Pancreas (tissue), 10 donors: ENCODE data around the gene STX2. TPM values are rescaled to one million over a fixed set of nuclear protein-coding genes. Genes with fewer than 3 reads are reported as not detected.

Experiments used
- ATAC-seq, 4 donors: fragments of 200-7000 bp; cut with Tn5 transposase; one replicate each; pipeline versions ENCODE4 v1.8.0 to v1.9.1; 2020; ENCODE audit warnings: mild to moderate bottlenecking in 4 of 4, moderate library complexity in 4 of 4
- DNase-seq, 6 donors: peaks; one replicate each; pipeline ENCODE4 v3.0.0-alpha.2; 2020
- FAIRE-seq: peaks from 2 replicates; lab custom pipeline; 2012; peaks lifted over from hg19 to GRCh38; lab: Jason Lieb, UNC
- H3K27ac ChIP-seq, 4 donors: fragments of 200-600 bp; sonication (generic); 1 replicate in 3 of 4; 2 replicates in 1 of 4; pipeline versions ENCODE4 v1.5.0 to v1.8.0; 2020
- H3K27me3 ChIP-seq, 4 donors: fragments of 200-600 bp; one replicate each; pipeline ENCODE4 v1.8.0; 2021
- H3K36me3 ChIP-seq, 3 donors: fragments of 200-600 bp; sonication (generic) in 1 of 3; one replicate each; pipeline versions ENCODE4 v1.5.0 to v1.8.0; 2020 to 2021
- H3K4me1 ChIP-seq, 3 donors: fragments of 200-600 bp; one replicate each; pipeline ENCODE4 v1.8.0; 2021
- H3K4me3 ChIP-seq, 4 donors: fragments of 200-600 bp; sonication (generic) in 2 of 4; one replicate each; pipeline versions ENCODE4 v1.5.0 to v1.8.0; 2020 to 2021
- H3K9me3 ChIP-seq, 4 donors: fragments of 200-600 bp; one replicate each; pipeline ENCODE4 v1.8.0; 2021
- WGBS, 2 donors: extraction: QIAGEN DNeasy Blood & Tissue Kit; methylation state at CpG; one replicate each; pipeline ENCODE4 v1.1.7; 2013; 5-methylcytosine and 5-hydroxymethylcytosine counted together
- intact Hi-C, 3 donors: fragments of 100-400 bp; cut with DNase I; formaldehyde crosslinking; loops; one replicate each; pipeline versions ENCODE4 v1.11.1 to v1.14.2; 2022
- polyA plus RNA-seq, 2 donors: library from polyadenylated mRNA; stranded (reverse); fragments of 200-250 nt; gene quantifications; one replicate each; pipeline ENCODE4 v1.2.3, GENCODE V29; 2013
- total RNA-seq, 6 donors: library from RNA; stranded (reverse); fragmentation: NEBNext Ultra II Directional in 4 of 6; extraction: Animal tissue kit (Norgen Biotek cat#: 25700) in 4 of 6; gene quantifications; one replicate each; pipeline versions ENCODE4 v1.2.1 to v1.2.4, GENCODE V29; 2021 to 2023
- TF ChIP-seq, protein P1 (sequence below), 4 donors: fragments of 200-600 bp; sonication (generic) in 3 of 4; IDR thresholded peaks; one replicate each; pipeline versions ENCODE4 v1.5.0 to v1.8.0; 2021; ENCODE audit warnings: antibody characterized with exemption in 4 of 4
- donor health status: healthy with polysubstance abuse.
- donor health status: DM: no; HTN: no; CAD: no; lungs with moderate emphysema.
- donor health status: DM: no; HTN: no; CAD: no.
- donor health status: control.
- donor health status: control.
- donor health status: Bipolar disorder and iron deficiency.
- donor health status: DM: yes; HTN: yes; CAD: no.
- donor health status: DM: no; HTN: no; CAD: no.
- donor health status: DM: no; HTN: no; CAD: no.
- donor health status: DM: yes; HTN: yes; CAD: no.

STX2 gene
- total and polyA plus RNA-seq, 8 donors: 4.8 to 16.8 (median 6.9) TPM

- intact Hi-C loops: no loop called here
- FAIRE-seq (no peak), ATAC-seq (no peak), DNase-seq (no peak)
- Histone ChIP-seq H3K4me3 (no peak overlapping the region), H3K27me3 (no peaks in the 10 kb centered on the region), H3K9me3 (no peaks in the 10 kb centered on the region), H3K27ac (no peak overlapping the region), H3K4me1 (no peaks in the 10 kb centered on the region), H3K36me3 (no peaks in the 10 kb centered on the region)
- 82 to 86% methylated on average over 6 of the region's 6 CpGs for WGBS, 2 donors
- TF ChIP-seq, protein P1, sequence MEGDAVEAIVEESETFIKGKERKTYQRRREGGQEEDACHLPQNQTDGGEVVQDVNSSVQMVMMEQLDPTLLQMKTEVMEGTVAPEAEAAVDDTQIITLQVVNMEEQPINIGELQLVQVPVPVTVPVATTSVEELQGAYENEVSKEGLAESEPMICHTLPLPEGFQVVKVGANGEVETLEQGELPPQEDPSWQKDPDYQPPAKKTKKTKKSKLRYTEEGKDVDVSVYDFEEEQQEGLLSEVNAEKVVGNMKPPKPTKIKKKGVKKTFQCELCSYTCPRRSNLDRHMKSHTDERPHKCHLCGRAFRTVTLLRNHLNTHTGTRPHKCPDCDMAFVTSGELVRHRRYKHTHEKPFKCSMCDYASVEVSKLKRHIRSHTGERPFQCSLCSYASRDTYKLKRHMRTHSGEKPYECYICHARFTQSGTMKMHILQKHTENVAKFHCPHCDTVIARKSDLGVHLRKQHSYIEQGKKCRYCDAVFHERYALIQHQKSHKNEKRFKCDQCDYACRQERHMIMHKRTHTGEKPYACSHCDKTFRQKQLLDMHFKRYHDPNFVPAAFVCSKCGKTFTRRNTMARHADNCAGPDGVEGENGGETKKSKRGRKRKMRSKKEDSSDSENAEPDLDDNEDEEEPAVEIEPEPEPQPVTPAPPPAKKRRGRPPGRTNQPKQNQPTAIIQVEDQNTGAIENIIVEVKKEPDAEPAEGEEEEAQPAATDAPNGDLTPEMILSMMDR (IDR thresholded peaks at IDR 0.05): no peak
Measured at GRCh38 chr12:130825771-130826150, 13.3 kb downstream of the STX2 start.

DNA sequence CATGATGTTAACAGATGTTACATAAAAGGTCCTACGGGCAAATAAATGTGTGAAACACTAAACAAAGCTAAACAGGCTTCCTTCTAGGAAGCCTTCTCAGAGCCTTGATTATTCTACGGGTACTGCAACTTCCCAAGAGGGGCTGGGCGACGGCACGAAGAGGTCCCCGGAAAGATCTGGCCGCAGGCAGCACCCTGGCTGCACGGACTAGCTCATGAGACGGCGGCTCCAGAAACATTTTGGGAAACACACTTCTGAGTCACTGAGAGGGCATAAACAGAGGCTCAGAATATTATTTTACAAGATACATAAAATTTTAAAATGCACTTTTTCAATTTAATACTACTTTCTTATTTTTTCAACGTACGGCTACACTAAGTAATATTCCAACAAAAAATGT is 19.4 kb downstream of the STX2 start:
- Histone ChIP-seq H3K4me3 (no peak overlapping the region), H3K9me3 (no peaks in the 10 kb centered on the region), H3K27ac (no peak overlapping the region), H3K4me1 (no peaks in the 10 kb centered on the region), H3K27me3 (no peaks in the 10 kb centered on the region), H3K36me3 (no peaks in the 10 kb centered on the region)
- 91 to 92% methylated on average over 12 of the region's 12 CpGs for WGBS, 2 donors
- no peak for ATAC-seq
- intact Hi-C loops: no loop called here
- no peak for FAIRE-seq
- TF ChIP-seq, protein P1 (IDR thresholded peaks at IDR 0.05): no peak
- no peak for DNase-seq

DNA sequence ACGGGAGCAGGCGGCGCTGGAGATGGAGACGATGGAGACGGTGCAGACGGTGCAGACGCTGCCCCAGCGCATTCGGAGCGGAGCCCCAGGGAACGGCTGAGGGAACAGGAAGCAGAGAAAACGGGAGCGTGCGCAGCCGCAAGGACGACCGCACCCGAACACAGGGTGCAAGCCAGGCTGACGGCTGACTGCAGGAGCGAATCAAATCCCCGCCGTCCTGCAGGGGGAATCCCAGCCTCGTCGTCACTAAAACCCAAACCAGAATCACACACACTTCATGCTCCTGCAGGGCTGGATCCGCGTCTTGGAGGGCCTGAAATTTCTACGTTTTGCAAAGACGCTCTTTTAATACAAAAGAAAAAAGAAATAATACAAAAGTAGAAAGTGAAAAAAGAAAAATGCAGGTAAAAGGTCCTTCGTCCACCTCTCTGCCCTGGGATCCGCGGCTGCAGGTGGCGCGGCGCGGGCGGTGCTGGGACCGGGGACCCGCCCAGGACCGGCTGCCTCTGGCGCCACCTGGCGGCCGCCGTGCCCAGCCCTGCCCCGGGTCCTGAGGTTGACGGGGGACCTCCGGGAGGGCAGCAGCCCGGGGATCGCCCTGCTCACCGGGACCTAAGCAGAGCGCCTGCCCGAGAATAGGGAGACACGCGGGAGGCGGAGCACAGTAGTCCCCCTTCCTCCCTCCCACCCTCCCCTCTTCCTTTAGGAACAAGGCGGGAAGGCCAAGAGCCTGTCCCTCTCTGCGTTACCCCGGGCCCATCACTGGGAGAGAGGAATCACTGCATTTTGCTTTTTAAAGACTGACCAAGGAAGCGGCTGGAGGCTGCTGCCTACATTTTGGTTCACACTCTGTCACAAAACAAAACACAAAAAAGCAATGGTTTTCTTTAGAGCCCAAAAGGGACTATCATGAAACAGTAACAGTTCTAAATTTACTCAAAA is 20.1 kb downstream of the STX2 start:
- TF ChIP-seq, protein P1 (IDR thresholded peaks at IDR 0.05): peak; percentile 86 to 95 (median 92)
- 6 to 7% methylated on average over 58 of the region's 58 CpGs for WGBS, 2 donors
- intact Hi-C loops: no loop called here
- H3K4me1 ChIP-seq: no peaks in the 10 kb centered on the region
- FAIRE-seq (no peak), ATAC-seq (peak; percentile 97 to 99 (median 98)), DNase-seq (peak; percentile 39 to 95 (median 71))
- H3K36me3 ChIP-seq: no peaks in the 10 kb centered on the region
- H3K27ac ChIP-seq: peak overlapping the region in 3 of 4 donors; percentile 2 to 59 (median 6)
- H3K9me3 ChIP-seq: no peaks in the 10 kb centered on the region
- peak overlapping the region in 3 of 4 donors; percentile 8 to 53 (median 34) for H3K4me3 ChIP-seq
- no peaks in the 10 kb centered on the region for H3K27me3 ChIP-seq

DNA sequence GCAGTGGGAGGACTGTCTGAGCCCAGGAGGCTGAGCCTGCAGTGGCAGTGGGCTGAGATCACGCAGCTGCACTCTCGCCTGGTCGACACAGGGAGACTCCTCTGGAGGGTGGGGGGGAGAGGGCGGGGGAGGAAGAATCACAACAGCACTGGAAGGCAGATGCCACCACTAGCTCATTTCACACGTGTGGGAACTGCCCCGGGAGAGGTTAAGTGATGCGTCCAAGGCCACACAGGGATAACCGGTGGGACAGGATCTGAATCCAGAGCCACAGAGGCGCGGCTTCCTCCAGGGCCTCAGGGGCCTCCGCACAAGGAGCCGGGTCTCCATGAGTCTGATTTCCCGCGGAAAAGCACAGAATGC is 20.8 kb downstream of the STX2 start:
- H3K9me3 ChIP-seq: no peaks in the 10 kb centered on the region
- peak overlapping the region in 3 of 4 donors; percentile 2 to 59 (median 6) for H3K27ac ChIP-seq
- H3K4me1 ChIP-seq: no peaks in the 10 kb centered on the region
- H3K36me3 ChIP-seq: no peaks in the 10 kb centered on the region
- TF ChIP-seq, protein P1 (IDR thresholded peaks at IDR 0.05): no peak
- H3K27me3 ChIP-seq: no peaks in the 10 kb centered on the region
- WGBS, 2 donors: 22 to 24% methylated on average over 14 of the region's 14 CpGs
- H3K4me3 ChIP-seq: peak overlapping the region in 3 of 4 donors; percentile 8 to 53 (median 34)
- intact Hi-C loops: no loop called here
- DNase-seq (no peak), FAIRE-seq (no peak), ATAC-seq (peak; percentile 5 to 31 (median 17))

- TF ChIP-seq, protein P1 (IDR thresholded peaks at IDR 0.05): no peak
- H3K36me3 ChIP-seq: no peaks in the 10 kb centered on the region
- no peak for DNase-seq
- H3K27me3 ChIP-seq: no peaks in the 10 kb centered on the region
- H3K4me1 ChIP-seq: no peaks in the 10 kb centered on the region
- no peak overlapping the region for H3K4me3 ChIP-seq
- no peak for ATAC-seq
- intact Hi-C loops: no loop called here
- H3K27ac ChIP-seq: no peak overlapping the region
- FAIRE-seq: no peak
- H3K9me3 ChIP-seq: no peaks in the 10 kb centered on the region
- WGBS, 2 donors: 87 to 93% methylated on average over 6 to 13 of the region's 14 CpGs
Measured at GRCh38 chr12:130817804-130818203, 21.2 kb downstream of the STX2 start.
